ENCODE measurements around the gene STN1.

- TF ChIP-seq, protein P1, sequence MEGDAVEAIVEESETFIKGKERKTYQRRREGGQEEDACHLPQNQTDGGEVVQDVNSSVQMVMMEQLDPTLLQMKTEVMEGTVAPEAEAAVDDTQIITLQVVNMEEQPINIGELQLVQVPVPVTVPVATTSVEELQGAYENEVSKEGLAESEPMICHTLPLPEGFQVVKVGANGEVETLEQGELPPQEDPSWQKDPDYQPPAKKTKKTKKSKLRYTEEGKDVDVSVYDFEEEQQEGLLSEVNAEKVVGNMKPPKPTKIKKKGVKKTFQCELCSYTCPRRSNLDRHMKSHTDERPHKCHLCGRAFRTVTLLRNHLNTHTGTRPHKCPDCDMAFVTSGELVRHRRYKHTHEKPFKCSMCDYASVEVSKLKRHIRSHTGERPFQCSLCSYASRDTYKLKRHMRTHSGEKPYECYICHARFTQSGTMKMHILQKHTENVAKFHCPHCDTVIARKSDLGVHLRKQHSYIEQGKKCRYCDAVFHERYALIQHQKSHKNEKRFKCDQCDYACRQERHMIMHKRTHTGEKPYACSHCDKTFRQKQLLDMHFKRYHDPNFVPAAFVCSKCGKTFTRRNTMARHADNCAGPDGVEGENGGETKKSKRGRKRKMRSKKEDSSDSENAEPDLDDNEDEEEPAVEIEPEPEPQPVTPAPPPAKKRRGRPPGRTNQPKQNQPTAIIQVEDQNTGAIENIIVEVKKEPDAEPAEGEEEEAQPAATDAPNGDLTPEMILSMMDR (IDR thresholded peaks at IDR 0.05), result no peak
- TF ChIP-seq POLR2A (IDR thresholded peaks at IDR 0.05) (no peak), POLR2AphosphoS5 (IDR thresholded peaks at IDR 0.05) (no peak)
These were observed 56.5 kb downstream of the STN1 start for GRCh38 chr10:103861505-103861904.
